ENCODE results near the gene ZBTB20.

ZBTB20 gene

DNA sequence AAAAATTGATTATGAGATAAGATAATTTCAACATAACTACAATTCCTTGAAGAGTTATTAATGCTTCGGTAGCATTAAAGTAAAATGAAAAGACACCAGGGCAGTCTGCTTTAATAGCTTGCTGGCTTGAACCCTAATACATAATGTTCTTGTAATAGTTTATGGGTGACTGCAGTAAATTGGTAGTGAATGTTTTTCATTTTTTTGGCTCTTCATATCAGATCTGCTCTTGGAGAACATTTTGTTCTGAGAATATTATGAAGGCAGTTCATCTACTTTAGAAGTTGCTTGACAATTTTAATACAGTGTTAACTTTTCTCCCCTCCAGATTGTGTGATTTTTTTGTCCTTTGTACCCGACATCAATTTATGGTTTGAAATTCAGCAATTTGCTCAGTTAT is 128.4 kb downstream of the ZBTB20 start:
- no peak for DNase-seq

DNA sequence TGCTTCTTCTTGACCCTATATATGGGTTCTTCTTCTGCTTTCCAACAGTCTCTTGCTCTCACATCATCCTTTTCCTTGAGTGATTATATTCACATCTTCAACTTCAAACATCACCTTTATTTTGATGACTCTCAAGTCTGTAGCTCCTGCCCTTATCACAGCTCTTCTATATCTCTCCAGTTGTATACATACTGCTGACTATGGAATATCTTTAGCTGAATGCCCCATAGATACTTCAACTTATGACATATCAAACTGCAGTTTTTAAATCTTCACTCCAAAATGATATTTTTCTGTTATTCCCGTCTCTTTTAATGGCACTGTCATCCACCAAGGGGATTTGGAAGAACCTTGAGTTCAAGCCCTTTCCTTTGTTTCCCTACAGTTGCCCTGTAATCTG is 139.1 kb downstream of the ZBTB20 start:
- DNase-seq, result no peak

DNA sequence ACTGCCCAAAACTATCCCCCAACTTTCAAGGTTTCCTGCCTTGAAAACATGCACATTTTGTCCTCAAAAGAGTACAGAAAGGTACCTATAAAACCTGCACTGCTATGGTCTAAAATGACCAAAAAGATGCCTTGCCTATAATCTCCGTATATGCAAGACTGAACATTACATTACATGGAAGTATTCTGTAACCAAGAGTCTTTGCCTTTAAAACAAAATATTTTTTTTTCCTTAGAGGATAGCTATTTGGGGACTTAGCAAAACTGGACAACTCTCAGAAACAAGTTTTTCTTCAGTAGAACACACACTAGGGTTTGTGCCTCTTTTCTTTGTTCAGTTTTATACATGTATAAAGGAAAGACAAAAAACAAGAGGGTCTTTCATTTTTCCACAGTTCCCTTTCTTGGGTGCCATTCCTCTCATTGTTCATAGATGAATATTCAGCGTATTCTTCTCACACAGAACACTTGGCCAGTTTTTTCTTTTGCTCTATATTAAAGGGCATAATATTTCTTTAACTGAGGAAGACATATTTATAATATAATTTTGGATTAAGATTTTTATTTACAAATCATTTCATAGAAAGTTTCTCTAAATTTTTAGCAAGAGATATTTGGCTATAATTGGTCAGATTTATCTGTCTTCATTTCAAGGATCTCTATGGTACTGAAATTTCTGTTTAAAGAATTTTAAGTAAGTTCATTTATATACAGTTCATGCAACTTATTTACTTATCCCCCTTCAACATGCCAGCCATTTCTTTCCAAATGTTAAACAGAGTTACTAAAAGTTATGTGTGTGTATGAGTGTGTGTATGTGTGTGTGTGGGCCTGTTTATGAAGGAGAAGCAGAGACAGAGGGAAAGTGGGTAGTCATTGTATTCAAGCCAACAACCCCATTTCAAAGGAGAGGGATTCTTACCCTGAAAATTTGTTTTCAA is 142.6 kb downstream of the ZBTB20 start:
- DNase-seq, result no peak

DNA sequence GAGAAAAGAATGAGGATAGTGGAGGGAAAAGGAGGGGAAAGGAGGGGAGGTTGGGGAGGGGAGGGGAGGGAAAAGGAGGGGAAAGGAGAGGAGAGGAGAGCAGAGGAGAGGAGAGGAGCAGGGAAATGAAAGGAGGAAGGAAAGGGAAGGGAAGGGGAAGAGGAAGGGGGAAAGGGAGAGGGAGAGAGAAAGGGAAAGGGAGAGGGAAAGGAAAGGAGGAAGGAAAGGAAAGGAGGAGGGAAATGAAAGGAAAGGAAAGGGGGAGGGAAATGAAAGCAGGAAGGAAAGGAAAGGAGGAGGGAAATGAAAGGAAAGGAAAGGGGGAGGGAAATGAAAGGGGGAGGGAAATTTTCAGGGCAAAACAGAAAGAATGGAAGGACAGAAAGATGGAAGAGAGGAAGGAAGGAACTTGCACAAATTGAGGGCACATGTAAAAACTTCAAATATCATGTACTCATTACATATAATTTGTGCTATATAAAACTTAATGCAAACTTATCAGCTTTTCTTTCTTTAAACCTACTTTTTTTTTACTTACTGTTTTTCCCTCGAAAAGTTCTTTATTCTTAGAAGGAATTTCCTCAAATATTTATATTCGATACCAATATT is 148.0 kb downstream of the ZBTB20 start:
- no peak for DNase-seq

DNA sequence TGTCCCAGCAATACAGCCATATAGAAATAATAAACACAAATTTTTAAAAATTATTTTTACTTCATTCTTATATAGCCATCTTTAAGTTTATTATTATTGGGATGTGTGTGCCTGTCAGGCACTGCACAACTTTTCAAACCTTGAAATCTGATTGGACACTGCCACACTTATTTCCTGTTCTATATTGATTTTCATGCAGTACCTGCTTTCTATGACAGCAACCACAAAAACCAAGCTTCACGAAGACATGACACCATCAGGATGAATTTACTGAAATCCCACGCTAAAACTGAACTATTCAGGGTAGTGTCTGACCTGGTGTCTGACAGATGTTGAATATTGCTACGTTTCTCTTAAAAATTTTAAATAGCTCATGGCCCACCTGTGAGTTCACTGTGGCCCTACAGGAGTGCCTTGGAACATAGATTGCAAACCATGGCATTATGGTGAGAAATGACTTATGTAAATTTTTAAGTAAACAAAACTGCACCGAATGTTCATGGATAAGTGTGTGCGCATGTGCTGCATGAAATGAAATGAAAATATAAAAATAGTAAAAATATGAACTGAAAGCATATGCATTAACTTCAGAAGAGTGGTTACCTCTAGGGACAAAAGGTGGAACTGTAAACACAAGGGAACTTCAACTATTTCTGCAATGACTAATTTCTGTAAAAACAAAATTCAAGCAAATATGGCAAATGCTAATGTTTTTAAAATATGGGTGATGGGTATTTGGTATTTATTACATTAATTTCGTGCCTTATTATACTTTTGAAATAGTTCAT is 152.3 kb downstream of the ZBTB20 start:
- no peak for DNase-seq

DNA sequence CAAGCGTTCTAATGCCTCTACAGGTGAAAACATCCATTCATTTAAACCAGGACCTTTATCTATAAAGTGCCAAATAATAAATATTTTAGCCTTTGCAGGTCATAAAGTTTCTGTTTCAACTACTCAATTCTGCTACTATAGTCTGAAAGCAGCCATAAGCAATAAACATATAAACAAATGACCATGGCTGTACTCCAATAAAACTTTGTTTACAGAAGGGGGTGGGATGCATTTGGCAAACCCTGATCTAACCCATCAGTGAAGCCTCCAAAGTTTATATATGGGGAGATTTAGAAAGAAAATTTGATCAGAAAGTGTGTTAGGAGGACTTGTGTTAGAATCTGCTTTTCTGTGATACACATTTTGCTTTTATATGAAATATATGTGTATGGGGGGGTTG is 161.3 kb downstream of the ZBTB20 start:
- no peak for DNase-seq

DNA sequence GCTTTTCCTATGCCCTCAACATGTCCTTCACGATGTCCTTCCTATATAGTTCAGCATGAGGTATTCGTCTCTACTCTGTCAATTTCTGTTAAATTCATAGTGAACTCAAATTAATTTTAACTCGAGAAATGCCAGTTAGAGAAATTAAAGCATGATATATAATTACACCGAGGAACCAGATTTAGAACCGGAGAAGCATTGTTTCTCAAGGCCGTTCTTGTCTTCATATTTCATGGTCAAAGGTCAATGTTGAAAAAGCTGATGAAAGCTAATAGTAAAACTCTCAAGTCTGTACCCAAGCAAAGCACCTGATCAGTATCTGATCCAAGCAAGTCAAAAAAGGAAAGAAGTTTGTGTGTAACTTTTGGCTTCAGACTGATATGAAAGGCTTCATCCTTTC is 163.8 kb downstream of the ZBTB20 start:
- DNase-seq, result no peak

DNA sequence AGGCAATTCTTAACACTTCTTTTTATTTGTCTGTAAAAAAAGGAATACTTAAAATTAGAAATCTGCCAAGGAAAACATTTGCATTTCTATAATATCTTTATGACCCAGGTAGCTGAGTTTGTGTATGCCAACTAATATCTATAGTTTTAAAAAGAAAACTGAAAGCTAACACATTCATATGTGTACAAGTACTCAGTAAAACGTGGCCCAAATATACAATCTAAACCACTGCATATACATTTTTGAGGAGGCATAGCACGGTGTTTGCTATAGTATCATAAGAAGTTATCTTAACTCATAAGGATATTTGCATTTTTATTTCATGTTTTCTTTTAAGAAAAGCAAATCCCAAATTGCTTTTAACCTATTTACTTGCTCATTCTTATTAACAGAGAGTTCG is 172.7 kb downstream of the ZBTB20 start:
- no peak for DNase-seq

DNA sequence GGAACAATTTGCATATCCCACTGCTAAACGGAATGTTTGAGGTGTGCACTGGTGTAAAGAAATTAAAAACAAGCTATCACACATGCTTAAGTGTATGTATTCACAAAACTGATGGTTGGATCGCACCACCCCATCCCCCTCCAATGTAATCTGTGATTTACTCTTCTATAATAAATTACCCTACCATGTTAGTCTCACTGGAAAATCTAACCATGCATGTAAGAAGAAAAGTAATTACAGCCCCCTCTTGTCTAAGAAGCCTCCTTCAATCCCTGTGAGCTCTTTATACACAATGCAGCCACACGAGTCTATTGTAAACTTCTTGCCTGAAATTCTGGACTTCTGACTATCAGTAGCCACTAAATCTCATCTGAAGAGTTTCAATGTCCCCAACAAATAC is 173.6 kb downstream of the ZBTB20 start:
- no peak for DNase-seq

DNA sequence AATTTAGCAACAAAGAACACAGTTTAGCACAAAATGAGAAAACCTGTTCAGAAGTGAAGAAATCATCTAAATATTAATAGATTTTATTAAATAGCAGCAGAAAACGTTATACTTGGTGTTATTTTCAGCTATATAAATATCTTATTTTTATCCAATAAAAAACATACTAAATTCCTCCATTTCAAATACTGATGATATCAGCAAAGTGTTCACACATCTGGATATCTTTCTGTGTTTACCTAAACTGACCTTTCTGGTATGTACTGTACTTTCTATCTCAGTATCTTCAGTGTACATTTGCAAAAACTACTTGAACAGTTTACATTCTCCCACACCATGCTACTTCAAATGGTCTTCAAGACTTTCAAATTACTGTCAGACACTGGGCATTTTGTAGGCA is 179.9 kb downstream of the ZBTB20 start:
- DNase-seq, result no peak

DNA sequence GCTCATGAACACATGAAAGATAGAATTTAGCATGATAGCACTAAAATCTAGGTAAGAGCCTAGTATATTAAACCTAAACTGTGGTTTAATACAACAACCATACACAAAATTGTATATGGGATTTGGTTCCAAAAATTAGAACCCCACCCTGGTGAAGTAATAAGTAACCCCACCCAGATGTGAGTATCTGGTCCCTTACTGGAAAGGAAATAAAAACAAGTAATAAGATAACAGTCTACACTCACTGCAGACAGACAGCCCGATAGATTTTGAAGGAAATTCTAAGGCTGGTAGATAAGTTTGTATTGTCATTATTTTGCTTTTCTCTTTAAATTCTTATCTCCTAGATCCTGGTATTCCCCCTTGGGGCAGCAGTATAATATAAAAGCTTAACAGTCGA is 184.9 kb downstream of the ZBTB20 start:
- DNase-seq, result no peak

DNA sequence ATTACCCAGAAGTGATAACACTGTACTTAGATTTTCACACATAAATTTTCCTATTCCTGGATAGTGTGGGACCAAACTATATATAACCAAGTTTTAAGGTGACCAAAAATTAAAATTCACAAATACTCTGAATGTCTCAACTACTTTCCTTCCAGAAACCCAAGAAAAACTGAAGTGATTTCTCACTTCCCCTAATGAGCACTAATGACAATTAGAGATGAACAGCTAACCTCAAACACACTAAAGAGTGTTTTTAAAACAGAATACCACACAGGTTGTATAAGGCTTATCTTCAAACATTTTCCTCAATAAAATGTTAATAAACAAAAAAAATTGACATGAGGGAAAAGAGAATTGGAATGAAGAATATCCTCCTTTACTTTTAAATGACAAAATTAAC is 188.2 kb downstream of the ZBTB20 start:
- DNase-seq, result no peak

DNA sequence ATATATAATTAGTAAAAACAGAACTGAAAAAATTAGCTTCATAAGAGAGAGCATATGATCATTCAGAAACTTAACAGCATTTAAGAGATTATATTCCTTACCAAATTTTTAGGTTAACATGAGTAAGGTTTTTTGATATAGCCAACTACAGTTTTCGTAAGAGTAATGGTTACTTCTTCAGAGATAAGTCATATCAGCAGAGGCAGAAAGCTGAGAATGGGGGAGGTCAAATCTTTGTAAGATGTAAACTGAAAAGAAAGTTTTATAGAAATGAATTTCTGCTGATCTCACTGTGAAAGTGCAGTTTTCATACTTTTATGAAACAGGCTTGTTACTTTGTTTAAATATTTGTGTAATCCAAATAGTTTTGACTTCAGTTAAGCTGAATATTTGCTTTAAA is 193.3 kb downstream of the ZBTB20 start:
- no peak for DNase-seq

DNA sequence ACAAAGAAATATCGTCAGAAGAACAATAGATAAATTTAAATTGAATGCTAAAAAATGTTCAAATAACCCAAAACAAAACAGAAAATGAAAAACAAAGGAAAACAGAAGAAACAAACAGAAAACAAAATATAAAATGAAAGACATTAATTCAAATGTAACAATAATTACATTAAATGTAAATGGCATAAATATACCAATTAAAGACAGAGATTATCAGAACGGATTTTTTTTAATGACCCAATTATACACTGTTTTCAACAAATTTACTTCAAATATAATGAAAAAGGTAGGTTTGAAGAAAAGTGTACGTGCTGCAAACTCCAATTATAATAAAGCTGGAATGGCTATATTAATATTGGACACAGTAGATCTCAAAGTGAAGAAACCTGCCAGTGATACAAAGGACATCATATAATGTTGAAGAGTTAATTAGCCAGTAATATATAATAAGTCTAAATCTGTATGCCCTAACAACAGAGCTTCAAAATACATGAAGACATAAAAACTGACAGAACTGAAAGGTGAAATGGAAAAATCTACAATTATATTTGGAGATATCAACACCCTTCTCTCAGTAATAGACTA is 193.8 kb downstream of the ZBTB20 start:
- no peak for DNase-seq

DNA sequence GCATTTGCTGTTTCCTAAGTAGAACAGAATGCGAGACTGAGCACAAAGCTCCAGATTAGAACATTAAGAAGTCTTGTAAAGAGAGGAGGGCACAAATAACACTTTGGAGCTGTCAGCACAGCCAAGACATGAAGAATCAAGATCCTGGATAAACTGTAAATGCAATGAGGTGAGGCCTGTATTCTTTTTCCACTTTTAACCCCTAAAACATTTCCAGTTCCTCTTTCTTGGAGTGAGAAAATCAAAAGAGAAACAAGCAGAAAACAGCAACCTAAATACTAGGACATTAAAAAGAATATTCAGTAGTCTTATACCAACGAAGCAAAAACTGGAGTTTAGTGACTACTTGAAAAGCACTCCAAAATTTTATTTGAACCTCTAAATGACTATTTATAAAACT is 204.3 kb downstream of the ZBTB20 start:
- no peak for DNase-seq

DNA sequence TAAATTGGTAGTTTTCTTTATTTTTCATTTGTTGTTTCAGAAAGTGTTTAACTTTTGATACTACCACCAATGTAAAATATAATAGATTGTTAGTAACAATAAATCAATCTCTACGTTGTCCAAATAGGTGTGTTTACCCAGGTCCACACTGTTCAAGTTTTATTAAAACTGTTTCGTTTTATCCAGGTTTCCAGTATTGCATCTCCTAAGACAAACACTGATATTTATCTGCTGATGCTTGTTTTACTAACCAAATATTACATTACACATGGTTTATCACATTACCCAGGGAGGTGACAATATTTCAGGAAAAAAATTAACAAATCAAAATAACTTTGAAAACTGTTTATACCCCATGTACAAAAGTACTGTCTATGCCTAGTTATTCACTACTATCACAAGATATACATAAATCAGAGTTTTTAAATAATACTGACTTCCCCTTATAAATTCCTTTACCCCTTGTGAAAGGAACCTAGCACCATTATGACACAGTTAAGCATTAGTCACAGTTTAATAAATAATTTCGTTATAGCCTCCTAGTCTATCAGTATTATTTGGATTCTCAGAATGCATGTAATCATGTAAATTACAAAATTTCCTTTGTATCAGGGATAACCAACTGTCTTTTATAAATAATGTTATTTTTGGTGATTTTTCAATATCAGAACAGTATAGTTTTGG is 205.3 kb downstream of the ZBTB20 start:
- DNase-seq, result no peak

DNA sequence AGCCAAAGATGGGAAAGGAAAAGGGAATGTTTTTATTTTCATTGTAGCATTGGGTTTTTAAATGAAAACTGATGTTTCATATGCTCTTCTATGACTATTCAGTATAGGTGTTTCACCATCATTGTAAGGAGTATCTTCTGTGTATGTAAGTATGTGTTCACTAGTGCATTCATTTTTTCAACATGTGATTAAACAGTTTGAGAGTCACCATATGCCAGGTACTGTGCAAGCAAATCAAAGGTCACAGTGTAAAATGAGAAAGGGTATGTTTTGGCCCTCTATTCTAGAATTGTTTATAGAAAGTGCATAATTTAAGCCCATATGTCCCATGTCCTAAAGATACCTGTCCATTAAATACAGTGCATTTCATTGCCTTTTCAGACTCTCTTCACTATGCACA is 207.2 kb downstream of the ZBTB20 start:
- no peak for DNase-seq

DNA sequence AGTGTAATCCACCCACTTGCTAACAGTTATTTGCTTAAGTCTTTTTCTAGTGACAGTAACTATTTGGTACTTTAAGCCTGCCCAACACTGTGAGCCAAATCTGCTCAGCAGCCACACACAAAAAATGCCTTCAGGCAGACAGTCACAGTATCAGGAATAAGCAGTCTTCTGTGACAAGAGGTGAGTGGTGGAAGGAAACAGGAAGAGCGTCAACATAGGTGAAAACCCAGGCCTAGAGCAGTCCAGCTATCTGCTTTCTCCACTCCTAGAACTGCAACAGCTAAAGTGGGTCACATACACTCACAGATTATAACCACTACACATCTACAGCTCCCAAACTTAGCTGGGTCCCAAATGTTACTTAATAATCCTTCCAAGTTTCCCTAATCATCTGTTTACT is 213.7 kb downstream of the ZBTB20 start:
- no peak for DNase-seq

DNA sequence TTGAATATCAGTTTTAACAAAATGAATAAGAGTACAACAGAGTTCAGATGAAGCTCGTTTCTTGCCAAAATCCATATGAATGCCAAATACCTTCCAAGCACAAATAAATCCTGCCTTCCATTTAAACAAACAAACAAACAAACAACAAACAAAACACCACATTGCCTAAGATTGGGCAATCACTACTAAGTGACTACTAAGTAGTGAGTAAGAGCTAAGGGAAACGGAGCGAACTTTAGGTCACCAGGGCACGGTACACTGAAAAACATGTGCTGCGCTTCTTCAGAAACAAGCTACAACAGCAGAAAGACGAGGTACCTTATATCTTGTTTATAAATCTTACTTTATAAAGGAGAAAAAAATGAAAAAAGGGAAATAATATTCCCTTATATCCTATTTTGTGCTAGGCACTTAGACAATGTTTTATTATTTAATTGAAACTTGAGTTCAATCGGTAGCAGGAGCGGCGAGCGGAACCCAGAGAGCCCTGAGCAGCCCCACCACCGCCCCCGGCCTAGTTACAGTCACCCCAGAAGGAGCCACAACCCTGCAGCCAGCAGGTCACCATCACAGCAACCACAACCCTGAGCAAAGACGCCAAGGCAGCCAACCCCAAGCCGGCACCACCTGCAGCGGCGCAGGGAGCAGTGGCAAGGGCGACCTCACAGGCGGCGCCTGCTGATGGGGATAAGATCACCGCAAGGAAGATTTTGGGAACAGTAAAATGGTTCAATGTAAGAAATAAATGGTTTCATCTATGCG is 216.9 kb downstream of the ZBTB20 start:
- no peak for DNase-seq

DNA sequence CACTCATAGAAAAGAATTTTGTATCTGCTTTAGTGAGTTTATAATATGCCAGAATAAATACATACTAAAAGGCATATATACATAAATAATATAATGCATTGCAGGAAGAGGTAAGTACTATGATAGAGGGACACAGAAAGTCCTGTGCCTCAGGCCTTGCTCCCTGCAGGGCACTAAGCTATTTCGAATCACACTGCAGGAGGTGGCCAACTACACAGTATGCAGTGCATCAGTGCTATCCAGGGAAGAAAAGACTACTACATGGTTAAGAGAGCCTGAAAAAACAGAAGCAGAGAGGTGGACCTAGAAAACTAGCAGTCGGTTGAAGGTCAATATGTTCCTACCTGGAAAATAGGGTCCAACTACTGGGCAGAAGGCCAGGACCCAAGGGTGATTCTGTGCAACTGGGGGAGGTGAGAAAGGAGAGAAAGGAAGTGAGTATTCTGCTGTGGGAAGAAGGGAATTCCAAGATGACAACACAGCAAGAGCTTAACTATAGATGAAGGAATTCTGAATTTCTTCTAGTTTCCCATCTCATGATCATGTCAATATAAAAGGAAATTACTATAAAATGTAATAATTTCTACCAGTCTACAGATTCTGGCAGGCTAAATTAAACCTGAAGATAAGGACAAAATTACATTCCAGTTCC is 218.0 kb downstream of the ZBTB20 start:
- DNase-seq, result no peak

DNA sequence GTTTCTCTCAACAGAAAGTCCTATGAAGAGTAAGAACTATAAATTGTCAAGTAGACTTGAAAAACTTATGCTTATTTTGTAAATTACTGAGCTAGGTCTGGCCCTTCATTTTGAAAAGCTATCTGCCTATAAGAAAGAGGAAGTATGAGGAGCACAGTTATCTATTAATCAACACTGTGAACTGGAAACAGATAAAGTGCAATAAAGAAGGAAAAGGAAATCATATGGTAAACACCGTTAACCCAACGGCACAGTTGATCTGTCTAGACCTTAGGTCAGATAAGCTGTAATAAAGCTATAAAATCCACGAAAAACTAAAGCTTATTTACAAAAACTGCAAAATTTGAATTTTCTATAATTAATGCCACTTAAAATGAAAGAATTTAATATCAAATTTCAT is 242.5 kb downstream of the ZBTB20 start:
- no peak for DNase-seq

DNA sequence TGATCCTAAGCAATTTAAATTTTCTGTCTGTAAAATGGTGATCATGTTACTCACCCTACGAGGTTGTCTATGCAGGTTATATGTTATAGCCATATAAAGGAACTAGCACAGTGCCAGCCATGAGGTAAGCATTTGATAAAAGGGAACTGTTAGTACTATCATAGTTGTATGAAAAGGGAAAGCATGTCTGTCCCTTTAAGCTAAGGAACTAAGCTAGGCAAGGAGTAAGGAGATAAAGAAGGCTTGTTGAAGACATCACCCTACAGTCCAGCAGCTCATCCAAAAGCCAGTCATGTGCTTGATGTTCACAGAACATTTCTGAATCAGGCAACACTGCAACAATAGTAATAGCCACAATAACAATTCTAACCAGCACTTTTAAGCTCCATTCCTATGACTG is 243.9 kb downstream of the ZBTB20 start:
- no peak for DNase-seq

Measured in COR-L47 (cell line).